CD14-positive monocyte (primary cell): Measurements from ENCODE around the gene ST6GALNAC3. TPM values are rescaled to one million over a fixed set of nuclear protein-coding genes. Genes with fewer than 3 reads are reported as not detected.

ENCODE experiments used
- DNase-seq, 3 donors: peaks; one replicate each; pipeline ENCODE4 v3.0.0-alpha.2; 2011 to 2022
- H2AFZ ChIP-seq: 2 replicates; pipeline ENCODE4 v1.6.0; 2012; ENCODE audit warnings: mild to moderate bottlenecking, low read depth, low read length, inconsistent platforms; ENCODE audit not compliant: insufficient read depth, poor library complexity, severe bottlenecking
- H3K27ac ChIP-seq, 2 donors: 1 replicate in 1 of 2; 2 replicates in 1 of 2; pipeline ENCODE4 v1.5.1; 2012 to 2013; ENCODE audit warnings: low read length in 2 of 2, control low read depth in 1 of 2, inconsistent platforms in 1 of 2, low read depth in 1 of 2, mild to moderate bottlenecking in 1 of 2
- H3K27me3 ChIP-seq, 2 donors: one replicate each; pipeline versions ENCODE4 v1.6.0 to v1.6.1; 2011 to 2013; ENCODE audit warnings: low read length in 2 of 2; ENCODE audit not compliant: control insufficient read depth in 2 of 2, insufficient read depth in 2 of 2
- H3K36me3 ChIP-seq, 2 donors: replicated peaks in 1 of 2; 1 replicate in 1 of 2; 2 replicates in 1 of 2; pipeline versions ENCODE4 v1.5.1 to v1.6.1; 2012 to 2013; ENCODE audit warnings: low read length in 2 of 2, control low read depth in 1 of 2, inconsistent platforms in 1 of 2, mild to moderate bottlenecking in 1 of 2; ENCODE audit not compliant: insufficient read depth in 2 of 2, control insufficient read depth in 1 of 2
- H3K4me1 ChIP-seq, 2 donors: 1 replicate in 1 of 2; 2 replicates in 1 of 2; pipeline versions ENCODE4 v1.5.1 to v1.6.1; 2012 to 2013; ENCODE audit warnings: low read length in 2 of 2, control low read depth in 1 of 2, inconsistent platforms in 1 of 2, mild to moderate bottlenecking in 1 of 2, moderate library complexity in 1 of 2; ENCODE audit not compliant: insufficient read depth in 2 of 2, control insufficient read depth in 1 of 2
- H3K4me2 ChIP-seq: replicated peaks from 2 replicates; pipeline ENCODE3; 2012; ENCODE audit warnings: low read length, moderate library complexity, mild to moderate bottlenecking; ENCODE audit not compliant: poor library complexity, severe bottlenecking; ENCODE audit errors: extremely low read depth
- H3K4me3 ChIP-seq, 3 experiments: fragments of 200-600 bp in 1 of 3; sonication (generic) in 1 of 3; replicated peaks in 1 of 3; 1 replicate in 2 of 3; 2 replicates in 1 of 3; pipeline ENCODE4 v1.5.1; 2011 to 2013; ENCODE audit warnings: low read length in 3 of 3, mild to moderate bottlenecking in 3 of 3, control low read depth in 2 of 3, low read depth in 2 of 3, inconsistent platforms in 1 of 3, moderate library complexity in 1 of 3
- H3K79me2 ChIP-seq: 2 replicates; pipeline ENCODE4 v1.6.0; 2012; ENCODE audit warnings: mild to moderate bottlenecking, control low read depth, inconsistent platforms, low read length, moderate library complexity; ENCODE audit not compliant: insufficient read depth
- H3K9ac ChIP-seq: 2 replicates; pipeline ENCODE4 v1.6.0; 2017; ENCODE audit warnings: low read length, mild to moderate bottlenecking; ENCODE audit not compliant: insufficient read depth, poor library complexity, severe bottlenecking
- H3K9me3 ChIP-seq, 2 donors: replicated peaks in 1 of 2; 1 replicate in 1 of 2; 2 replicates in 1 of 2; pipeline versions ENCODE4 v1.5.1 to v1.6.1; 2012 to 2013; ENCODE audit warnings: low read length in 2 of 2, control low read depth in 1 of 2; ENCODE audit not compliant: control insufficient read depth in 1 of 2, insufficient read depth in 1 of 2
- H4K20me1 ChIP-seq: 2 replicates; pipeline ENCODE4 v1.6.0; 2012; ENCODE audit warnings: mild to moderate bottlenecking, low read length, control low read depth, moderate library complexity; ENCODE audit not compliant: insufficient read depth
- H3K27ac Mint-ChIP-seq, 7 donors: one replicate each; pipeline ENCODE4 v1.8.0; 2020; ENCODE audit warnings: mild to moderate bottlenecking in 7 of 7, mixed read lengths in 7 of 7, moderate library complexity in 6 of 7, inconsistent platforms in 2 of 7
- H3K27me3 Mint-ChIP-seq, 3 donors: one replicate each; pipeline ENCODE4 v1.8.0; 2021 to 2022; ENCODE audit warnings: low read depth in 3 of 3, mild to moderate bottlenecking in 3 of 3, mixed read lengths in 3 of 3, moderate library complexity in 3 of 3, inconsistent platforms in 1 of 3
- H3K36me3 Mint-ChIP-seq, 2 donors: one replicate each; pipeline ENCODE4 v1.8.0; 2020; ENCODE audit warnings: mixed read lengths in 2 of 2, inconsistent platforms in 1 of 2, mild to moderate bottlenecking in 1 of 2
- H3K4me1 Mint-ChIP-seq: one replicate; pipeline ENCODE4 v1.8.0; 2020; ENCODE audit warnings: mild to moderate bottlenecking, mixed read lengths
- H3K4me3 Mint-ChIP-seq, 2 donors: one replicate each; pipeline ENCODE4 v1.8.0; 2020; ENCODE audit warnings: mild to moderate bottlenecking in 2 of 2, mixed read lengths in 2 of 2, moderate library complexity in 1 of 2
- H3K9me3 Mint-ChIP-seq, 7 donors: one replicate each; pipeline ENCODE4 v1.8.0; 2020 to 2022; ENCODE audit warnings: mixed read lengths in 7 of 7, mild to moderate bottlenecking in 6 of 7, moderate library complexity in 6 of 7, inconsistent platforms in 2 of 7
- CTCF ChIP-seq: fragments of 200-600 bp; IDR thresholded peaks from one replicate; pipeline ENCODE4 v1.8.0; 2022; ENCODE audit warnings: antibody characterized with exemption, mild to moderate bottlenecking
- WGBS: methylation state at CpG from one replicate; pipeline ENCODE4 v1.1.5; 2013; ENCODE audit warnings: missing lambda C conversion rate; ENCODE audit not compliant: insufficient coverage; 5-methylcytosine and 5-hydroxymethylcytosine counted together
- intact Hi-C, 2 donors: fragments of 100-400 bp; cut with micrococcal nuclease; formaldehyde crosslinking; loops; one replicate each; pipeline versions ENCODE4 v1.15.0 to v1.15.1; 2023
- polyA plus RNA-seq, 3 donors: library from polyadenylated mRNA; depleted of rRNA in 1 of 3; unstranded in 2 of 3; stranded (reverse) in 1 of 3; fragments of 300-500 nt in 2 of 3; fragments of >200 nt in 1 of 3; fragmentation: Illumina TruSeq in 2 of 3; gene quantifications; 1 replicate in 2 of 3; 2 replicates in 1 of 3; pipeline ENCODE4 v1.2.3, GENCODE V29; 2012 to 2021

ST6GALNAC3 gene
- polyA plus RNA-seq, 3 donors: 6.5 to 9.2 (median 7.6) TPM

- Histone ChIP-seq H4K20me1 (no peaks in the 10 kb centered on the region), H3K27me3 (no peaks in the 10 kb centered on the region), H2AFZ (no peak overlapping the region), H3K79me2 (no peaks in the 10 kb centered on the region), H3K9me3 (no peaks in the 10 kb centered on the region), H3K27ac (no peak overlapping the region), H3K9ac (no peak overlapping the region), H3K36me3 (no peaks in the 10 kb centered on the region), H3K4me1 (no peaks in the 10 kb centered on the region), H3K4me2 (no peak overlapping the region), H3K4me3 (no peak overlapping the region)
- H3K36me3 Mint-ChIP-seq: no peaks in the 10 kb centered on the region
- no peak for TF ChIP-seq CTCF
- no peak for DNase-seq
- no peak overlapping the region for H3K4me3 Mint-ChIP-seq
- 100% methylated on average over 1 of the region's 3 CpGs for WGBS
- peak overlapping the region in 1 of 7 donors; percentile 43 for H3K27ac Mint-ChIP-seq
- intact Hi-C loops: no loop called here
- peaks cover 0 to 5% (median 0%) of the 10 kb centered on the region in 7 donors for H3K9me3 Mint-ChIP-seq
- H3K27me3 Mint-ChIP-seq: peaks cover 0 to 2% (median 0%) of the 10 kb centered on the region in 3 donors
- peaks cover 4% of the 10 kb centered on the region for H3K4me1 Mint-ChIP-seq
These were observed 428.6 kb downstream of the ST6GALNAC3 start for GRCh38 chr1:76503100-76503499.

GRCh38 chr1:76503736-76504135 is 429.2 kb downstream of the ST6GALNAC3 start:
- Histone ChIP-seq H3K27me3 (no peaks in the 10 kb centered on the region), H3K36me3 (no peaks in the 10 kb centered on the region), H3K9ac (no peak overlapping the region), H3K4me1 (no peaks in the 10 kb centered on the region), H3K27ac (no peak overlapping the region), H3K4me3 (no peak overlapping the region), H3K79me2 (no peaks in the 10 kb centered on the region), H4K20me1 (no peaks in the 10 kb centered on the region), H2AFZ (no peak overlapping the region), H3K9me3 (no peaks in the 10 kb centered on the region), H3K4me2 (no peak overlapping the region)
- Mint-ChIP-seq H3K4me3 (no peak overlapping the region), H3K27me3 (no peaks in the 10 kb centered on the region), H3K9me3 (peaks cover 0 to 5% (median 0%) of the 10 kb centered on the region in 7 donors), H3K27ac (no peak overlapping the region), H3K4me1 (peaks cover 4% of the 10 kb centered on the region), H3K36me3 (no peaks in the 10 kb centered on the region)
- WGBS: no CpG with 5 or more reads among the region's 2 CpGs
- no peak for DNase-seq
- intact Hi-C loops: no loop called here
- TF ChIP-seq CTCF: no peak
